Astrocyte of the cerebellum (primary cell): ENCODE measurements around the gene ZNF354C.

Experiments
- DNase-seq: peaks from one replicate; pipeline ENCODE4 v3.0.0-alpha.2; 2011; ENCODE audit warnings: low read depth
- H3K4me3 ChIP-seq: 2 replicates; pipeline ENCODE4 v1.5.1; 2011; ENCODE audit warnings: mild to moderate bottlenecking, low read depth, low read length, moderate library complexity
- in situ Hi-C: cut with HindIII; loops from 2 replicates; pipeline ENCODE4 v1.10.0; 2017; ENCODE audit warnings: low sequenced_read_pairs
- TF ChIP-seq, protein P1 (sequence below): IDR thresholded peaks from 2 replicates; pipeline ENCODE4 v1.5.1; 2012; ENCODE audit warnings: low read length, low read depth, moderate library complexity, mild to moderate bottlenecking; ENCODE audit errors: missing control alignments

The ZNF354C gene

DNA sequence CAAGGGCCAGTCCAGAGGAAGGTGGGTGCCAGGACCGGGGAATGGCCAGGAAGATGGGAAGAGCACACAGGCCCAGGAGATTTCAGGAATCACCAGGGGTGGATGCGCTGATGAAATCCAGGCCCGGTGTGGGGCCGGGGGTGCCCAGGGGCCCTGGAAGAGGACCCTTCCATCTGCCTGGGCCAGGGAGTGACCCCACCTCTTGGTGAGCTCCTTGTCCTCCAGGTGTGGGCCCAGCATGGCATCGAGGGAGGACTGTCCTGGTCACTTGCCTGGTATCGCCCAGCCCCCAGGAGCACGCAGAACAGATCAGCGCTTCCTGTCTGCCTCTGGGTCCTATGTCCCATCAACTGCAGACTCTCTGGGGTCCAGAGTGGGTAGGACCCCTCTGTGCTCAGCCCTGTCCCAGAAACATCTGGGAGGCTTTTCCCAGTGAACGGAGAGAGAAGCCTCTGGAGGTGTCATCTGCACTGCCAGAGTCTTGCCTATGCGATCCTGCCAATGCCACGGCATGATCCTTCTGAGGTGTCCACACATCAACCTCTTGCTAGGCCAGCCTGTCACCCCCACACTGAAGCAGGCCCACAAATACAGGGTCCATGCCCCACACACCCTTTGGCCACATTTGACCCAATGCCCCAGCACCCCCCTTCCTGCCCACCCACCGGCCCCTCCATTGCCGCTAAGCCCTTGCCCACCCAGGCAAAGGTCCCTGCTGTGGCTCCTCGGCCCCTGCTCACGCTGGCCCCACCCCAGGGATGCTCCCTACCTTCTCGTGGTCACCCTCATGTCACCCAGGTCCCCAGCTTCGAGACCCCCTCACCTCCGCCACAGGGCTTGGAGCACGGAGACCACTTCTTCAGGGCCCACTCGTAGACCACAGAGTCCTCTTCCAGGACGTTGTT is 67.2 kb downstream of the ZNF354C start:
- no peak overlapping the region for H3K4me3 ChIP-seq
- TF ChIP-seq, protein P1, sequence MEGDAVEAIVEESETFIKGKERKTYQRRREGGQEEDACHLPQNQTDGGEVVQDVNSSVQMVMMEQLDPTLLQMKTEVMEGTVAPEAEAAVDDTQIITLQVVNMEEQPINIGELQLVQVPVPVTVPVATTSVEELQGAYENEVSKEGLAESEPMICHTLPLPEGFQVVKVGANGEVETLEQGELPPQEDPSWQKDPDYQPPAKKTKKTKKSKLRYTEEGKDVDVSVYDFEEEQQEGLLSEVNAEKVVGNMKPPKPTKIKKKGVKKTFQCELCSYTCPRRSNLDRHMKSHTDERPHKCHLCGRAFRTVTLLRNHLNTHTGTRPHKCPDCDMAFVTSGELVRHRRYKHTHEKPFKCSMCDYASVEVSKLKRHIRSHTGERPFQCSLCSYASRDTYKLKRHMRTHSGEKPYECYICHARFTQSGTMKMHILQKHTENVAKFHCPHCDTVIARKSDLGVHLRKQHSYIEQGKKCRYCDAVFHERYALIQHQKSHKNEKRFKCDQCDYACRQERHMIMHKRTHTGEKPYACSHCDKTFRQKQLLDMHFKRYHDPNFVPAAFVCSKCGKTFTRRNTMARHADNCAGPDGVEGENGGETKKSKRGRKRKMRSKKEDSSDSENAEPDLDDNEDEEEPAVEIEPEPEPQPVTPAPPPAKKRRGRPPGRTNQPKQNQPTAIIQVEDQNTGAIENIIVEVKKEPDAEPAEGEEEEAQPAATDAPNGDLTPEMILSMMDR, result no peak
- in situ Hi-C loops, result no loop called here
- no peak for DNase-seq

DNA sequence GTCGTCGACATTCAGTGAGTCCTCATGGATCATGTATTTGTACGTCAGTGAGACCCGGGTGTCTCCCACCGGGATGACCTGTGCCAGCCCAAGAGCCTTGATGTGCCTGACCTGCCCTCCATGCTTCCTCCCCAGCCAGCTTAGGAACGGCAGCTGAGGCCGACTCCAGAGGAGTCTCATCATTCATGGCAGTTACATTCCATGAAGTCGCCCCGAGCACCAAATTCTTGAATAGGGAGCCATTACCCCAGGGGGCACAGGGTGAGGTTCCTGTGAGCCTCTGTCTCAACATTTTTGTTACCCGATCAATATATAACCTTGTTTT is 67.8 kb downstream of the ZNF354C start:
- in situ Hi-C loops, result no loop called here
- no peak for DNase-seq
- TF ChIP-seq, protein P1, result no peak
- H3K4me3 ChIP-seq, result no peak overlapping the region

GRCh38 chr5:179128976-179129375 is 68.8 kb downstream of the ZNF354C start:
- no peak for DNase-seq
- TF ChIP-seq, protein P1, result no peak
- in situ Hi-C loops, result no loop called here
- no peak overlapping the region for H3K4me3 ChIP-seq

- TF ChIP-seq, protein P1, result no peak
- no peak for DNase-seq
- no peak overlapping the region for H3K4me3 ChIP-seq
- in situ Hi-C loops, result no loop called here
Measured at GRCh38 chr5:179129607-179130071, 69.5 kb downstream of the ZNF354C start.

GRCh38 chr5:179130101-179130681 is 70.0 kb downstream of the ZNF354C start:
- TF ChIP-seq, protein P1, result no peak
- H3K4me3 ChIP-seq, result no peak overlapping the region
- DNase-seq, result no peak
- in situ Hi-C loops, result no loop called here

DNA sequence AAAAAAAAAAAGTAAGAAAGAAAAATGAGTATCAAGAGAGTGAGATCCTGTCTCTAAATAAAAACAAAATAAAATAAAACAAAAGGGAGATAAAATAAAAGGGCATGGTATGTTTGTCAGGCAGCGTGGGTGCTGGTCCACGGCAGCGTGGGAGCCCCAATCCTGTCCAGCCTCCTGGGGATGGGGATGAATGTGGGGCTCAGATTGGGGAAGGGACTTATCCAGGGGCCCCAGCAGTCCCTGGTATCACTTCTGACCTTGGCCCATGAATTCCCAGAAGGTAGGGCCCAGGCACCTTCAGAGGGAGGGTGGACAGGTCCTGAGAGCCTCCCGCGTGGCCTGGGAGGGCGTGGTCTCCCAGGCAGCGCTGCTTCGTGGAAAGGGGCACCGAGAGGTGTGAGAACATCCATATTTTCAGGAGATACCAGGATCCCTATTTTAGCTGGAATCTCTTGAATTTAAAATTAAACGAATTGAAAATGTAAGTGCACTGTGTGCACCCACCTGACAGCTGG is 71.2 kb downstream of the ZNF354C start:
- in situ Hi-C loops, result no loop called here
- no peak for DNase-seq
- no peak overlapping the region for H3K4me3 ChIP-seq
- TF ChIP-seq, protein P1, result no peak
